H1 (cell line): ENCODE measurements around the gene CPHXL2. TPM values are rescaled to one million over a fixed set of nuclear protein-coding genes. Genes with fewer than 3 reads are reported as not detected.

Experiments
- GABPA ChIP-seq: IDR thresholded peaks from 2 replicates; pipeline ENCODE4 v1.6.1; 2011; ENCODE audit warnings: mild to moderate bottlenecking, low read length, moderate library complexity, borderline replicate concordance; ENCODE audit not compliant: insufficient read depth
- GTF2F1 ChIP-seq: IDR thresholded peaks from 2 replicates; pipeline ENCODE4 v1.6.1; 2012; ENCODE audit warnings: low read depth, low read length, improper control_type of control experiment, borderline replicate concordance
- polyA plus RNA-seq, 7 experiments: library from polyadenylated mRNA; depleted of rRNA in 3 of 7; stranded (reverse) in 5 of 7; unstranded in 2 of 7; fragments of >200 nt in 5 of 7; fragments of 200-250 nt in 2 of 7; gene quantifications; 1 replicate in 5 of 7; 2 replicates in 1 of 7; 4 replicates in 1 of 7; pipeline versions ENCODE4 v1.2.1 to v1.2.3, GENCODE V29; 2011 to 2013; ENCODE audit warnings: missing spikeins in 2 of 7, mixed read lengths in 2 of 7
- total RNA-seq: library from RNA; stranded (reverse); fragmentation: NEBNext Ultra II Directional; extraction: Animal tissue kit (Norgen Biotek cat#: 25700); gene quantifications from 2 replicates; pipeline ENCODE4 v1.2.1, GENCODE V29; 2021

The CPHXL2 gene
- total and polyA plus RNA-seq, 2 of the 8 experiments (the other 6 are each of a cell fraction or from before 2014, with no cell fraction given): not detected

GRCh38 chr16:75697571-75697970, 20.8 kb upstream of the CPHXL2 start (continued):
- TF ChIP-seq GABPA: no peak
- no peak for TF ChIP-seq GTF2F1
